Bronchial epithelial cell (primary cell): Measurements from ENCODE around the gene SPOCD1. TPM values are rescaled to one million over a fixed set of nuclear protein-coding genes. Genes with fewer than 3 reads are reported as not detected.
A peak's percentile ranks its signal among the peaks of the same experiment; 100 is the strongest.

Source experiments
- DNase-seq: peaks from one replicate; pipeline ENCODE4 v3.0.0-alpha.2; 2010; ENCODE audit warnings: low read depth
- FAIRE-seq: peaks from 2 replicates; lab custom pipeline; 2011; peaks lifted over from hg19 to GRCh38; lab: Jason Lieb, UNC
- H3K27me3 ChIP-seq: 2 replicates; pipeline ENCODE4 v1.5.1; 2011; ENCODE audit warnings: low read length; ENCODE audit not compliant: control insufficient read depth, insufficient read depth
- H3K36me3 ChIP-seq: 2 replicates; pipeline ENCODE4 v1.5.1; 2011; ENCODE audit warnings: low read length; ENCODE audit not compliant: control insufficient read depth, insufficient read depth
- H3K4me3 ChIP-seq: 2 replicates; pipeline ENCODE4 v1.5.1; 2011; ENCODE audit warnings: mild to moderate bottlenecking, low read depth, low read length, control low read depth
- CTCF ChIP-seq: IDR thresholded peaks from 2 replicates; pipeline ENCODE4 v1.5.1; 2011; ENCODE audit warnings: mild to moderate bottlenecking, moderate library complexity, low read length, control low read depth, inconsistent platforms; ENCODE audit not compliant: insufficient read depth, severe bottlenecking
- total RNA-seq: library from RNA; depleted of rRNA; stranded (reverse); fragments of >200 nt; gene quantifications from 2 replicates; pipeline ENCODE4 v1.2.1, GENCODE V29; 2014

SPOCD1 gene
- total RNA-seq, 1 donor from 2014 or later = 1.1 TPM

GRCh38 chr1:31799196-31799894, 16.5 kb downstream of the SPOCD1 start:
- TF ChIP-seq CTCF = no peak
- FAIRE-seq (no peak), DNase-seq (no peak)
- H3K36me3 ChIP-seq = no peaks in the 10 kb centered on the region
- no peak overlapping the region for H3K4me3 ChIP-seq
- no peaks in the 10 kb centered on the region for H3K27me3 ChIP-seq

DNA sequence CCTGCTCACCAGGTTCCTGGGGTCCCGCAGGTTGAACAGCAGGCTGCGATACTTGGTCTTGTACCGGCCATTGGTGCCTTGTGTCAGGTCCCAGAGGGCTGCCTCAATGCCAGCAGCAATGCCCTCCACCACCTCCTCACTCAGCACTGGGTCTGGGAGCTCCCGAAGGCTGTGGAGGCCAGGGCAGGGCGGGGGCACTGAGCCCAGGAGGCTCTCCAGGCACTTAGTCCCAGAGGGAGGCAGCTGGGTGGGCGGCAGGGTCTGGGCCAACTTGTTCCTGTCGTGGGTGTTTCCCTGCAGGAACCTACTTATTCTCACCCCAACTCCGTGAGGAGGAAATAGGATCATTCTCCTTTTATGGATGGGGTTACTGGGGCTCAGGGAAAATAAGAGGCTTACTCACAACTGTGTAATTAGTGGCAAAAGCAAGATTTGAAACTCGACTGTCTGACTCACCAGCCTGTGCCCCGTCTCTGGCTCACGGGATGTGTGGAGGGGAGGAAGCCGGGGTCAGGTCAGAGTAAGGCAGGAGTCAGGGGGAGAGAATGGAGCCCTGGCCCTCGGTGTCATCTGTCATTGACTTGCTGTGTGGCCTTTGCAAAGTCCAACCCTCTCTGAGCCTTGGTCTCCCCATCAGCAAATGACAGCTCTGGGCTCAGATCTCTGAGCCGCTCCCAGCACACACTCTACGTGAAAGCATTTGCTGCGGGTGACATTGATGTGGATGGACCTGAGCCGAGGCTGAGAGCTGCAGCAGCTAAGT, 17.2 kb downstream of the SPOCD1 start:
- Histone ChIP-seq H3K36me3 (no peaks in the 10 kb centered on the region), H3K4me3 (peak overlapping the region; percentile 20), H3K27me3 (no peaks in the 10 kb centered on the region)
- TF ChIP-seq CTCF = no peak
- FAIRE-seq = no peak
- DNase-seq = peak; percentile 92

DNA sequence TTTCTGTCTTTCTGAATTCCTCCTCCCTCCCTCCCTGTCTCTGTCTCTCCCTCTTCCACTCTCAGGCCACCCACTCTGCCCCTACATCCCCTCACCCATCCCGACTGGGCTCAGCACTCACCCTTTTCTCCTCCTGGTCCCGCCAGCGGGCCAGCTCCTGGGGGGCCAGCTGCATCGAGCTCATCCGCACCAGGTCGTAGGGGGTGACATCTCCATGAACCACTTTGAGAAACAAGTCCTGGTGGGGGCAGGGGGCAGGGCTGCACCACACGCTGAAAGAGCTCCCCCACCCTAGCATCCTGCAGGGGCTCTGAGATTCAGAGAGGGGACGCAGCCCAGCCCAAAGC, 17.8 kb downstream of the SPOCD1 start:
- FAIRE-seq (no peak), DNase-seq (no peak)
- TF ChIP-seq CTCF = no peak
- no peaks in the 10 kb centered on the region for H3K27me3 ChIP-seq
- peak overlapping the region; percentile 20 for H3K4me3 ChIP-seq
- H3K36me3 ChIP-seq = no peaks in the 10 kb centered on the region

DNA sequence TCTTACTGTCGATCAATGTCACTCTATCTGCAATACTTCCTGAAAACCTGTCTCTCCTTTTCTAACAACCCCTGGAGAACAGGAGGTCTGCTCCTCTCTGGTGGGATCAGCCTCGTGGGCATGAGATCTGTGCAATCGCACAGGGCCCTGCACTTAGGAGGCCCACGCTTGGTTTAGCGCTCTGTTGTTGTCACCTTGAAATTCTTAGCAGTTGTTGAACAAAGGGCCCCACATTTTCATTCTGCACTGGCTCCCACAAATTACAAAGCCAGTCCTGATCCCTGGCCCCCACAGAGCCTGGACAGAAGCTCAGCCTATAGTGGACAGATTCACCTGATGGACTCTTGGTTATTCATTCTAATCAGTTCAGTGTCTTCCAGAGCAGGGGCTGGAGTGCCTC, 18.6 kb downstream of the SPOCD1 start:
- no peak for DNase-seq
- no peak overlapping the region for H3K4me3 ChIP-seq
- FAIRE-seq = peak; percentile 36
- no peaks in the 10 kb centered on the region for H3K27me3 ChIP-seq
- TF ChIP-seq CTCF = no peak
- no peaks in the 10 kb centered on the region for H3K36me3 ChIP-seq

DNA sequence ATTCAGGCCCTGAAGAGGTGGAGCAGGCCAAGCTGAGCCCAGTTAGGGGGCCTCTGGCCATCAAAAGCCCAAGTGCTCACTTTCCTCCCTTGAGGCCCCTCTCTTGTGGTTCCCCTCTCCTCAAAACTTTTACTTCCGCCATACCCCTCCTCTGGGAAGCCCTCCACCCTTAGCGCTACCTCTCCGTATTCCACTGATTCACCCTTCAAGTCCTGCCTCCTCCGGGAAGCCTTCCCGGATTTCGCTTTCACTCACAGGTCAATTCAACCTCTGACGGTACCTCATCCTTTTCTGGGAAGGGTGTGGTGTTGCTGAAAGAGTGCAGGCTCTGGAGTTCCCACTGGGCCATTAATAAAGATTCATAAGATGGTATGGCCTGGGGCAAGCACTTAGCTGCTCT, 19.1 kb downstream of the SPOCD1 start:
- Histone ChIP-seq H3K36me3 (no peaks in the 10 kb centered on the region), H3K27me3 (no peaks in the 10 kb centered on the region), H3K4me3 (no peak overlapping the region)
- FAIRE-seq (no peak), DNase-seq (no peak)
- no peak for TF ChIP-seq CTCF
